Activated naive CD4-positive, alpha-beta T cell treated with anti-CD3 and anti-CD28 coated beads, Interleukin-2, amount 50 U/mL, for 24 hours (primary cell): ENCODE results near the gene POP7.
A peak's percentile ranks its signal among the peaks of the same experiment; 100 is the strongest.
"Not testable (repeated sequence)": the region's sequence is repeated elsewhere in the genome, so short reads cannot be mapped to it uniquely, and the experiment has no call there.

Source experiments
- H3K27ac Mint-ChIP-seq: one replicate; pipeline ENCODE4 v1.8.0; 2021; ENCODE audit warnings: mild to moderate bottlenecking, mixed read lengths
- H3K27me3 Mint-ChIP-seq: one replicate; pipeline ENCODE4 v1.8.0; 2021; ENCODE audit warnings: mixed read lengths
- H3K36me3 Mint-ChIP-seq: one replicate; pipeline ENCODE4 v1.8.0; 2021; ENCODE audit warnings: mixed read lengths
- H3K4me1 Mint-ChIP-seq: one replicate; pipeline ENCODE4 v1.8.0; 2021; ENCODE audit warnings: mixed read lengths
- H3K4me3 Mint-ChIP-seq: one replicate; pipeline ENCODE4 v1.8.0; 2021; ENCODE audit warnings: mild to moderate bottlenecking, mixed read lengths
- H3K9me3 Mint-ChIP-seq: one replicate; pipeline ENCODE4 v1.8.0; 2021; ENCODE audit warnings: mixed read lengths

The POP7 gene

GRCh38 chr7:100705753-100706671, at the start of gene POP7:
Gene POP7 (plus strand): TSS chr7:100706121. CDS start chr7:100706831, 710 bp downstream.
- H3K27me3 Mint-ChIP-seq, result no peaks in the 10 kb centered on the region
- H3K4me3 Mint-ChIP-seq, result peak within 1 kb of the TSS; percentile 98
- H3K4me1 Mint-ChIP-seq, result peaks cover 11% of the 10 kb centered on the region
- no peaks in the 10 kb centered on the region for H3K36me3 Mint-ChIP-seq
- no peaks in the 10 kb centered on the region for H3K9me3 Mint-ChIP-seq
- H3K27ac Mint-ChIP-seq, result peak within 1 kb of the TSS; percentile 96

GRCh38 chr7:100662194-100662776, 43.6 kb upstream of the POP7 start:
- H3K27ac Mint-ChIP-seq, H3K4me1 Mint-ChIP-seq, H3K9me3 Mint-ChIP-seq, H3K4me3 Mint-ChIP-seq, H3K36me3 Mint-ChIP-seq: not testable (repeated sequence)
- H3K27me3 Mint-ChIP-seq, result peaks cover 11% of the 10 kb centered on the region

GRCh38 chr7:100665168-100665726, 40.7 kb upstream of the POP7 start:
- Mint-ChIP-seq H3K9me3 (no peaks in the 10 kb centered on the region), H3K27ac (peak overlapping the region; percentile 66), H3K4me3 (no peak overlapping the region), H3K27me3 (peaks cover 2% of the 10 kb centered on the region), H3K4me1 (no peaks in the 10 kb centered on the region), H3K36me3 (no peaks in the 10 kb centered on the region)

- no peaks in the 10 kb centered on the region for H3K4me1 Mint-ChIP-seq
- no peaks in the 10 kb centered on the region for H3K9me3 Mint-ChIP-seq
- H3K27ac Mint-ChIP-seq, result no peak overlapping the region
- no peaks in the 10 kb centered on the region for H3K27me3 Mint-ChIP-seq
- no peak overlapping the region for H3K4me3 Mint-ChIP-seq
- no peaks in the 10 kb centered on the region for H3K36me3 Mint-ChIP-seq
These were observed 38.4 kb upstream of the POP7 start for GRCh38 chr7:100667331-100668068.

- no peak overlapping the region for H3K4me3 Mint-ChIP-seq
- no peaks in the 10 kb centered on the region for H3K27me3 Mint-ChIP-seq
- H3K27ac Mint-ChIP-seq, result no peak overlapping the region
- no peaks in the 10 kb centered on the region for H3K36me3 Mint-ChIP-seq
- no peaks in the 10 kb centered on the region for H3K4me1 Mint-ChIP-seq
- no peaks in the 10 kb centered on the region for H3K9me3 Mint-ChIP-seq
These were observed 37.9 kb upstream of the POP7 start for GRCh38 chr7:100668069-100668449.

GRCh38 chr7:100669106-100669505, 36.8 kb upstream of the POP7 start:
- not testable (repeated sequence) for H3K9me3 Mint-ChIP-seq, H3K27me3 Mint-ChIP-seq, H3K36me3 Mint-ChIP-seq, H3K27ac Mint-ChIP-seq, H3K4me3 Mint-ChIP-seq, H3K4me1 Mint-ChIP-seq

- Mint-ChIP-seq H3K27ac (no peak overlapping the region), H3K36me3 (no peaks in the 10 kb centered on the region)
These were observed 35.8 kb upstream of the POP7 start for GRCh38 chr7:100670074-100670473.

GRCh38 chr7:100671353-100672327, 34.3 kb upstream of the POP7 start:
- no peaks in the 10 kb centered on the region for H3K27me3 Mint-ChIP-seq
- H3K27ac Mint-ChIP-seq, result no peak overlapping the region
- no peak overlapping the region for H3K4me3 Mint-ChIP-seq
- H3K9me3 Mint-ChIP-seq, result no peaks in the 10 kb centered on the region
- no peaks in the 10 kb centered on the region for H3K36me3 Mint-ChIP-seq
- peaks cover 4% of the 10 kb centered on the region for H3K4me1 Mint-ChIP-seq

More at GRCh38 chr7:100670074-100670473, 35.8 kb upstream of the POP7 start:
- Mint-ChIP-seq H3K4me3 (no peak overlapping the region), H3K9me3 (no peaks in the 10 kb centered on the region), H3K27me3 (no peaks in the 10 kb centered on the region), H3K4me1 (no peaks in the 10 kb centered on the region)

GRCh38 chr7:100673302-100673941, 32.5 kb upstream of the POP7 start, which contains the start of gene GNB2:
Gene GNB2 (plus strand): TSS chr7:100673740. CDS start chr7:100676266, 2,526 bp downstream.
- H3K36me3 Mint-ChIP-seq, result no peaks in the 10 kb centered on the region
- peak within 1 kb of the TSS; percentile 95 for H3K4me3 Mint-ChIP-seq
- no peaks in the 10 kb centered on the region for H3K9me3 Mint-ChIP-seq
- peaks cover 19% of the 10 kb centered on the region for H3K4me1 Mint-ChIP-seq
- H3K27ac Mint-ChIP-seq, result peak within 1 kb of the TSS; percentile 95
- no peaks in the 10 kb centered on the region for H3K27me3 Mint-ChIP-seq

- Mint-ChIP-seq H3K27me3 (no peaks in the 10 kb centered on the region), H3K4me1 (peaks cover 21% of the 10 kb centered on the region), H3K9me3 (no peaks in the 10 kb centered on the region), H3K4me3 (peak overlapping the region; percentile 95), H3K36me3 (no peaks in the 10 kb centered on the region), H3K27ac (peak overlapping the region; percentile 79)
These were observed 31.9 kb upstream of the POP7 start for GRCh38 chr7:100673942-100674410.

- H3K27ac Mint-ChIP-seq, result peak overlapping the region; percentile 79
- H3K9me3 Mint-ChIP-seq, result no peaks in the 10 kb centered on the region
- H3K36me3 Mint-ChIP-seq, result no peaks in the 10 kb centered on the region
These were observed 31.4 kb upstream of the POP7 start for GRCh38 chr7:100674411-100675104.

GRCh38 chr7:100675105-100675451, 30.8 kb upstream of the POP7 start:
- Mint-ChIP-seq H3K36me3 (no peaks in the 10 kb centered on the region), H3K27me3 (no peaks in the 10 kb centered on the region), H3K9me3 (no peaks in the 10 kb centered on the region), H3K4me1 (peaks cover 31% of the 10 kb centered on the region), H3K4me3 (peak overlapping the region; percentile 95), H3K27ac (no peak overlapping the region)

More at GRCh38 chr7:100674411-100675104, 31.4 kb upstream of the POP7 start:
- H3K27me3 Mint-ChIP-seq, result no peaks in the 10 kb centered on the region
- peaks cover 26% of the 10 kb centered on the region for H3K4me1 Mint-ChIP-seq
- H3K4me3 Mint-ChIP-seq, result peak overlapping the region; percentile 95

- H3K27me3 Mint-ChIP-seq, result no peaks in the 10 kb centered on the region
These were observed 30.2 kb upstream of the POP7 start for GRCh38 chr7:100675581-100676350.

More at GRCh38 chr7:100675581-100676350, 30.2 kb upstream of the POP7 start:
- no peaks in the 10 kb centered on the region for H3K9me3 Mint-ChIP-seq
- H3K4me3 Mint-ChIP-seq, result peak overlapping the region; percentile 89
- H3K27ac Mint-ChIP-seq, result peak overlapping the region; percentile 55
- no peaks in the 10 kb centered on the region for H3K36me3 Mint-ChIP-seq
- peaks cover 34% of the 10 kb centered on the region for H3K4me1 Mint-ChIP-seq
